ENCODE measurements around the gene FBXW9. TPM values are rescaled to one million over a fixed set of nuclear protein-coding genes. Genes with fewer than 3 reads are reported as not detected.

FBXW9 gene
- polyA plus RNA-seq, 3 donors = 4.4 to 7.2 (median 5.1) TPM

- TF ChIP-seq CTCF (IDR thresholded peaks at IDR 0.05) = no peak
- peaks cover 70% of the 10 kb centered on the region for H3K79me2 ChIP-seq (ENCODE audit: insufficient read depth, low read length)
- H3K9ac ChIP-seq (ENCODE audit: insufficient read depth, low read length, poor library complexity, severe bottlenecking) = peak overlapping the region; percentile 92
- 60% methylated on average over 1 of the region's 8 CpGs for WGBS (ENCODE audit: insufficient coverage)
- DNase-seq = no peak
- no peaks in the 10 kb centered on the region for H3K9me3 ChIP-seq (replicated peaks in 1 of 2; ENCODE audit: control insufficient read depth in 1 of 2, insufficient read depth in 1 of 2, low read length in 2 of 2)
- intact Hi-C loops (cut with micrococcal nuclease) = loop anchor here (2.0 to 10.0 kb wide), 5 partner anchors 54 to 504 kb away; partner anchors contain the start of genes ZNF490 (in 2 of the 2), ZNF791 (in 2 of the 2), JUNB (in 1 of the 2) and ZNF136 (in 1 of the 2)
- H3K36me3 Mint-ChIP-seq = peaks cover 23 to 39% of the 10 kb centered on the region in 2 donors
- H3K27me3 Mint-ChIP-seq (ENCODE audit: low read depth in 3 of 3) = peaks cover 0 to 3% (median 0%) of the 10 kb centered on the region in 3 donors
- peaks cover 47% of the 10 kb centered on the region for H3K4me1 Mint-ChIP-seq
- peak overlapping the region; percentile 97 to 100 (median 100) for H3K27ac Mint-ChIP-seq
- H2AFZ ChIP-seq (ENCODE audit: insufficient read depth, low read depth, low read length, poor library complexity, severe bottlenecking) = no peak overlapping the region
- H3K4me3 Mint-ChIP-seq = peak overlapping the region; percentile 90 to 97
- no peaks in the 10 kb centered on the region for H3K27me3 ChIP-seq (ENCODE audit: control insufficient read depth in 2 of 2, insufficient read depth in 2 of 2, low read length in 2 of 2)
- H3K36me3 ChIP-seq (replicated peaks in 1 of 2; ENCODE audit: control insufficient read depth in 1 of 2, insufficient read depth in 2 of 2, low read length in 2 of 2) = peaks cover 22 to 30% of the 10 kb centered on the region in 2 donors
- peak overlapping the region; percentile 61 to 96 (median 81) for H3K4me3 ChIP-seq (replicated peaks in 1 of 3; ENCODE audit: low read depth in 2 of 3, low read length in 3 of 3)
- H3K27ac ChIP-seq (ENCODE audit: low read depth in 1 of 2, low read length in 2 of 2) = peak overlapping the region; percentile 78 to 100
- peaks cover 40% of the 10 kb centered on the region for H4K20me1 ChIP-seq (ENCODE audit: insufficient read depth, low read length)
- H3K9me3 Mint-ChIP-seq = no peaks in the 10 kb centered on the region
- H3K4me2 ChIP-seq (replicated peaks; ENCODE audit: extremely low read depth, low read length, poor library complexity, severe bottlenecking) = peak overlapping the region; percentile 95
- peaks cover 49 to 61% of the 10 kb centered on the region in 2 donors for H3K4me1 ChIP-seq (ENCODE audit: control insufficient read depth in 1 of 2, insufficient read depth in 2 of 2, low read length in 2 of 2)
These were observed 28.1 kb downstream of the FBXW9 start for GRCh38 chr19:12668346-12668745.

- Mint-ChIP-seq H3K27me3 (ENCODE audit: low read depth in 3 of 3) (peaks cover 0 to 3% (median 2%) of the 10 kb centered on the region in 3 donors), H3K4me1 (peaks cover 47% of the 10 kb centered on the region), H3K4me3 (peak overlapping the region in 1 of 2 donors; percentile 20), H3K36me3 (peaks cover 28 to 39% of the 10 kb centered on the region in 2 donors), H3K27ac (peak overlapping the region in 6 of 7 donors; percentile 60 to 100 (median 96)), H3K9me3 (no peaks in the 10 kb centered on the region)
- Histone ChIP-seq H3K4me1 (ENCODE audit: control insufficient read depth in 1 of 2, insufficient read depth in 2 of 2, low read length in 2 of 2) (peaks cover 49 to 61% of the 10 kb centered on the region in 2 donors), H3K4me2 (replicated peaks; ENCODE audit: extremely low read depth, low read length, poor library complexity, severe bottlenecking) (no peak overlapping the region), H3K27ac (ENCODE audit: low read depth in 1 of 2, low read length in 2 of 2) (peak overlapping the region; percentile 78 to 100), H2AFZ (ENCODE audit: insufficient read depth, low read depth, low read length, poor library complexity, severe bottlenecking) (no peak overlapping the region), H4K20me1 (ENCODE audit: insufficient read depth, low read length) (peaks cover 41% of the 10 kb centered on the region), H3K4me3 (replicated peaks in 1 of 3; ENCODE audit: low read depth in 2 of 3, low read length in 3 of 3) (peak overlapping the region in 1 of 3 experiments; percentile 96), H3K9ac (ENCODE audit: insufficient read depth, low read length, poor library complexity, severe bottlenecking) (no peak overlapping the region), H3K27me3 (ENCODE audit: control insufficient read depth in 2 of 2, insufficient read depth in 2 of 2, low read length in 2 of 2) (no peaks in the 10 kb centered on the region), H3K79me2 (ENCODE audit: insufficient read depth, low read length) (peaks cover 72% of the 10 kb centered on the region), H3K9me3 (replicated peaks in 1 of 2; ENCODE audit: control insufficient read depth in 1 of 2, insufficient read depth in 1 of 2, low read length in 2 of 2) (no peaks in the 10 kb centered on the region), H3K36me3 (replicated peaks in 1 of 2; ENCODE audit: control insufficient read depth in 1 of 2, insufficient read depth in 2 of 2, low read length in 2 of 2) (peaks cover 24 to 30% of the 10 kb centered on the region in 2 donors)
- DNase-seq = no peak
- intact Hi-C loops (cut with micrococcal nuclease) = loop anchor here (2.0 to 10.0 kb wide), 5 partner anchors 53 to 503 kb away; partner anchors contain the start of genes ZNF490 (in 2 of the 2), ZNF791 (in 2 of the 2), JUNB (in 1 of the 2) and ZNF136 (in 1 of the 2)
- 80% methylated on average over 2 of the region's 4 CpGs for WGBS (ENCODE audit: insufficient coverage)
- TF ChIP-seq CTCF (IDR thresholded peaks at IDR 0.05) = no peak
These were observed 28.6 kb downstream of the FBXW9 start for GRCh38 chr19:12667731-12668302.

Data from CD14-positive monocyte (primary cell).